Esophagus squamous epithelium (tissue), 5 donors: ENCODE measurements around the gene SOWAHA. TPM values are rescaled to one million over a fixed set of nuclear protein-coding genes. Genes with fewer than 3 reads are reported as not detected.
A peak's percentile ranks its signal among the peaks of the same experiment; 100 is the strongest.

Source experiments
- DNase-seq: peaks from one replicate; lab custom pipeline; 2025; lab: John Stamatoyannopoulos, UW
- H3K27ac ChIP-seq, 4 donors: fragments of 200-600 bp; sonication (generic); one replicate each; pipeline ENCODE4 v1.5.1; 2016 to 2019; ENCODE audit warnings: mild to moderate bottlenecking in 1 of 4
- H3K27me3 ChIP-seq, 4 donors: fragments of 200-600 bp; sonication (generic); 1 replicate in 3 of 4; 2 replicates in 1 of 4; pipeline versions ENCODE4 v1.5.1 to v1.6.0; 2017 to 2021; ENCODE audit warnings: antibody characterized with exemption in 1 of 4
- H3K36me3 ChIP-seq, 3 donors: fragments of 200-600 bp; sonication (generic); one replicate each; pipeline ENCODE4 v1.5.1; 2016 to 2019
- H3K4me1 ChIP-seq, 3 donors: fragments of 200-600 bp; sonication (generic); one replicate each; pipeline ENCODE4 v1.5.1; 2017 to 2019
- H3K4me3 ChIP-seq, 4 donors: fragments of 200-600 bp; sonication (generic); 1 replicate in 3 of 4; 2 replicates in 1 of 4; pipeline ENCODE4 v1.5.1; 2016 to 2019; ENCODE audit warnings: mild to moderate bottlenecking in 2 of 4, moderate library complexity in 1 of 4
- H3K9me3 ChIP-seq, 3 donors: fragments of 200-600 bp; sonication (generic); one replicate each; pipeline ENCODE4 v1.5.1; 2016 to 2019
- CTCF ChIP-seq, 6 experiments: fragments of 450-650 bp in 4 of 6; fragments of 200-600 bp in 2 of 6; sonication (generic) in 2 of 6; IDR thresholded peaks; one replicate each; pipeline ENCODE4 v1.5.1; 2016 to 2019; ENCODE audit warnings: antibody characterized with exemption in 6 of 6, mild to moderate bottlenecking in 4 of 6, moderate library complexity in 4 of 6
- POLR2A ChIP-seq, 4 donors: fragments of 450-650 bp; IDR thresholded peaks; one replicate each; pipeline ENCODE4 v1.6.1; 2017; ENCODE audit warnings: antibody characterized with exemption in 4 of 4, mild to moderate bottlenecking in 4 of 4, moderate library complexity in 3 of 4
- WGBS, 2 donors: methylation state at CpG; one replicate each; pipeline ENCODE4 v1.1.5; 2018; 5-methylcytosine and 5-hydroxymethylcytosine counted together
- intact Hi-C: fragments of 100-400 bp; cut with DNase I; formaldehyde crosslinking; loops from one replicate; pipeline ENCODE4 v1.15.0; 2022
- total RNA-seq, 4 donors: library from RNA; depleted of rRNA; stranded (reverse); fragments of >200 nt; gene quantifications; one replicate each; pipeline ENCODE4 v1.1.0, GENCODE V29; 2016
- donor health status: DM: yes; HTN: yes; CAD: no.

The SOWAHA gene
- total RNA-seq, 4 donors from 2014 or later, result 0.13 to 0.45 TPM; not detected in 2

DNA sequence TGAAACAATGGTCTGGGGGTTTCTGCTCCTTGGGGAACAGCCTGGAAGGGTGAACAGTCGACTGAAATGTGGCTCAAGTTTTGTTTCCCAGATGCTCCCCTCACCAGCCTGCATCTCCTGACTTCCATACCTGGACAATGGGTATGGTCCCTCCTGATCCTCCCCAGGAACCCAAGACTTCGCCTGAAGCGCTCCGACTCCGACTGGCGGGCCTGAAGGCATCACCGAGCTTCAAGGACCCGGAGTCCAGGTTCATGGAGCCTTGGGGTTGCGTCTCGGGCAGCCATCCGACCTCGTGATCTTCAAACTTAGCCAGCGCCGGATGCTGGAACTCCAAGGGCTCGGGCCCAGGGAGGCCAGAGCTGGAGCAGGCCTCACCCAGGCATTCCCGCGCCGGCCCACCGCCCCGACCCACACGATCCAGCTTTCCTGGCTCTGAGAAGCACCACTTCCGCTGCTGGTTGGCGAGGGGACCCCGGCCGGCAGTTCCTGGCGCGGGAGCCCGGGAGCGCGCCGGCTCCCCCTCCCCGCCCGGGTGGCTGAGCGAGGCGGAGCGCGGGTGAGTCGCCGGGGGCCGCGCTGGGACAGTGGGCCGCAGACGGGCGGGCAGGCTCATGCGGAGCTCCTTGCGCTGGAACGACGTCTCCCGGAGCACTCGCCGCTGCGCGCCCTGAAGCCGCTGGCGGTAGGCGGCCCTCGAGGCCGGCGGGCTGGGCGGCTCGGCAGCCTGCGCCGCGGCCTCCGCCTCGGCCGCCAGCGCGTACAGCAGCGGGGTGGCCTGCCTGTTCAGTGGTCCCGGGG is 12.1 kb downstream of the SOWAHA start:
- WGBS, 2 donors, result 27 to 60% methylated on average over 1 to 22 of the region's 71 CpGs
- Histone ChIP-seq H3K4me3 (peak overlapping the region; percentile 10 to 49 (median 38)), H3K27me3 (peaks cover 0 to 59% (median 0%) of the 10 kb centered on the region in 4 donors), H3K27ac (no peak overlapping the region), H3K36me3 (peaks cover 0 to 18% (median 0%) of the 10 kb centered on the region in 3 donors), H3K9me3 (no peaks in the 10 kb centered on the region), H3K4me1 (peaks cover 15 to 48% (median 18%) of the 10 kb centered on the region in 3 donors)
- DNase-seq, result no peak
- intact Hi-C loops, result loop anchor here (5.0 kb wide), 1 partner anchor 47 kb away; the partner anchor contains the start of gene LEAP2
- TF ChIP-seq CTCF (IDR thresholded peaks at IDR 0.05), result no peak
- TF ChIP-seq POLR2A (IDR thresholded peaks at IDR 0.05), result no peak

DNA sequence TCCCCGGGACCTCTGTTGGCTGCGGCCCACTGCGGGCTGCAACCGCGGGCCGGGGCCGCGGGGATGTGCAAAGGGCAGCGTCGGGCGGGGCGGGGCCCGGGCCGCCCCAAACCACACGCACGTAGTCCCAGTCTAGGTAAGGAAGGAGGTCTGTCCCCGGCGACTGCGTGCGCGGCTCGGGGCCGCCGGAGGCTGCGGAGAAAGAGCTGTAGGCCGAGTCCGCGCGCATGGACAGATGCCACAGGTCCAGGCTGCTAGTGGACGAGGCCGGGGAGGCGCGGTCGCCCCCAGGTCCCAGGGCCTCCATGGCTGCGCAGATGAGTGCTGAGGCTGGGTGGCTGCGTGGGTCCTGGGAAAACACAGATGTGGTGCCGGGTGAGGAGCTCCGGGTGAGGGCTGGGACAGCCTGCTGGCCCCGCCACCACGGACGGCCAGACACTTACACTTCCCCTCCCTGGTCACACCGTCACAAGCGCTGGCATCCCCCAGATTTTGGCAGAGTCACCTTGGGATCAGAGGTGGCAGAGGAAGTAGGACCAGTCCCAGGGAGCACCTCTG is 12.8 kb downstream of the SOWAHA start:
- TF ChIP-seq POLR2A (IDR thresholded peaks at IDR 0.05) (no peak), CTCF (IDR thresholded peaks at IDR 0.05) (no peak)
- Histone ChIP-seq H3K36me3 (peaks cover 0 to 18% (median 0%) of the 10 kb centered on the region in 3 donors), H3K27ac (no peak overlapping the region), H3K4me3 (peak overlapping the region; percentile 10 to 49 (median 38)), H3K27me3 (peaks cover 0 to 59% (median 0%) of the 10 kb centered on the region in 4 donors), H3K4me1 (peaks cover 15 to 55% (median 18%) of the 10 kb centered on the region in 3 donors), H3K9me3 (no peaks in the 10 kb centered on the region)
- WGBS, 2 donors, result 69 to 83% methylated on average over 2 to 3 of the region's 43 CpGs
- no peak for DNase-seq
- intact Hi-C loops, result loop anchor here (5.0 kb wide), 1 partner anchor 46 kb away; the partner anchor contains the start of gene LEAP2

DNA sequence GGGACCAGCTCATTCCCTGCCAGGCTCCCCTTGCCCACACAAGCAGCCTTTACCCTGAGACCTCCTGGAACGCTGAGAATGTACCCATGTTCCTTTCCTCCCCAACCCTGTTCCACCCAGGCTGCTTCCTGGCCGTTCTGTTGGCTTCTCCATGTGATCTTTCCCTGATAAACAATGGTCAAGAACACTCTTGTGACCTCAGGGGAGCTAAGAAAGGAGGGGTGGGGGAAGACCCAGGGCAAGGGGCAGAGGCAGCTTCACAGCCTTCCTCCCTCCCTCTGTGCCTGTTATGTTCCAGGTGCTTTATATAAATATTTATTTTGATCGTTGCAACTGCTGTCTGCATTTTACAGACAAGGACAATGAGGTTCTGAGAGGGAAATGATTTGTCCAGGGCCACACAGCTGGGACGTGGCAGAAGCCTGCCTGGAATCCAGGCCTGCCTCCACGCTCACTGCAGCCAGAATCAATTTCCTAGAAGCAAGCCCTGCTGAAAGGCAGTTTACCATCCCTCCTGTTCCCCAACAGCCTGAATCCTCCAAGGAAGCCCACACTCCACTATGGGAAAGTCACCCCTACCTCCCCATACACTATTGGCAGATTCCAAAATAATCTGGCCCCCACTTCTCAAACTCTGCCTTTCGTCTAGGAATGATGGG is 13.5 kb downstream of the SOWAHA start:
- no peak for DNase-seq
- intact Hi-C loops, result loop anchor here (5.0 kb wide), 1 partner anchor 46 kb away; the partner anchor contains the start of gene LEAP2
- 75 to 84% methylated on average over 5 of the region's 6 CpGs for WGBS, 2 donors

DNA sequence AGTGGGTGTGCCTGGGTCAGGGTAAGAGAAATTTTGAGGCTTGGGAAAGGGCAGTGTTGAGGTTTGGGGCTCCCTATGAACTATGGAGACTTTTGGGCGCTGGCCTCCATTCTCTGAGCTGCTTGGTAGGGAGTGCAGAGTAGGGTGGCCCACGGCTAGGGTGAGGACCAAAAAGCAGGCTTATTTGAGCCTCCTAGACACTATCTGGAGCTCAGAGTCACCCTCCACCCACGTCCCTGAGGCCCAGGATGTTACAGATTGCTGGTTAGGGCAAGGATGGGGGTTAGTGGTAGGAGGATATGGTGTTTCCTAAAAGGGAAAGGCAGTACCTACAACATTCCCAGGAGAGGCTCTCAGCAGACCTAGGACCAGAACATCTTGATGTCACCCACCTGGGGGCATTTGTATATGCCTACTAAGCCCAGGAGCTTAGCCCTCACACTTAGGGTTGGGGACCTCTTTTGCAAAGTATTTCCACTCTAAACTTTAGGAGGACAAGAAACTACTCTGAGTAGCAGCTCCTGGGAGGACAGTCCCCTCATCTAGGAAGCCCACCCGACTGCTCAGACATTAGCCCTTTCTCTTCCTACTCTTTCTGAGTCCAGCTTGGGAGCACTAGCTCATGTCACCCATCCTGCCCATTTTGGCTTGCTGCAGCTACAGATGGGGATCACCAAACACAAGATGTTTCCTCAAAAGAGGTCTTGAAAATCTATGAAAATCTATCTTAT is 15.0 kb downstream of the SOWAHA start:
- Histone ChIP-seq H3K27me3 (peaks cover 0 to 55% (median 0%) of the 10 kb centered on the region in 4 donors), H3K4me1 (peaks cover 14 to 51% (median 14%) of the 10 kb centered on the region in 3 donors), H3K4me3 (no peak overlapping the region), H3K36me3 (peaks cover 0 to 18% (median 0%) of the 10 kb centered on the region in 3 donors), H3K9me3 (no peaks in the 10 kb centered on the region), H3K27ac (no peak overlapping the region)
- WGBS, 2 donors, result 95 to 100% methylated on average over 1 to 4 of the region's 4 CpGs
- TF ChIP-seq CTCF (IDR thresholded peaks at IDR 0.05) (no peak), POLR2A (IDR thresholded peaks at IDR 0.05) (no peak)
- intact Hi-C loops, result loop anchor here (5.0 kb wide), 1 partner anchor 44 kb away; the partner anchor contains the start of gene LEAP2
- DNase-seq, result no peak

More for the DNA sequence above, 13.5 kb downstream of the SOWAHA start:
- Histone ChIP-seq H3K9me3 (no peaks in the 10 kb centered on the region), H3K4me3 (no peak overlapping the region), H3K27ac (no peak overlapping the region), H3K27me3 (peaks cover 0 to 59% (median 0%) of the 10 kb centered on the region in 4 donors), H3K36me3 (peaks cover 0 to 18% (median 0%) of the 10 kb centered on the region in 3 donors), H3K4me1 (peaks cover 15 to 58% (median 18%) of the 10 kb centered on the region in 3 donors)
- no peak for TF ChIP-seq CTCF (IDR thresholded peaks at IDR 0.05)
- TF ChIP-seq POLR2A (IDR thresholded peaks at IDR 0.05), result no peak
